Mucosa of descending colon (tissue), 3 donors: ENCODE measurements around the gene THSD7B. TPM values are rescaled to one million over a fixed set of nuclear protein-coding genes. Genes with fewer than 3 reads are reported as not detected.

ENCODE experiments used
- ATAC-seq: fragments of 200-7000 bp; cut with Tn5 transposase; one replicate; pipeline ENCODE4 v1.9.1; 2020; ENCODE audit warnings: mild to moderate bottlenecking, moderate library complexity
- DNase-seq, 3 donors: peaks; one replicate each; pipeline ENCODE4 v3.0.0-alpha.2; 2020
- H3K36me3 ChIP-seq: fragments of 200-600 bp; one replicate; pipeline ENCODE4 v1.8.0; 2021; ENCODE audit warnings: low read depth, mild to moderate bottlenecking
- H3K4me1 ChIP-seq: fragments of 200-600 bp; one replicate; pipeline ENCODE4 v1.8.0; 2021; ENCODE audit warnings: low read depth, mild to moderate bottlenecking
- H3K4me3 ChIP-seq: fragments of 200-600 bp; one replicate; pipeline ENCODE4 v1.8.0; 2021; ENCODE audit warnings: mild to moderate bottlenecking
- H3K9me3 ChIP-seq: fragments of 200-600 bp; one replicate; pipeline ENCODE4 v1.8.0; 2021; ENCODE audit warnings: mild to moderate bottlenecking
- CTCF ChIP-seq: fragments of 200-600 bp; IDR thresholded peaks from one replicate; pipeline ENCODE4 v1.8.0; 2022; ENCODE audit warnings: antibody characterized with exemption, mild to moderate bottlenecking
- intact Hi-C, 2 donors: fragments of 100-400 bp; cut with DNase I in 1 of 2; cut with micrococcal nuclease in 1 of 2; formaldehyde crosslinking; loops; one replicate each; pipeline versions ENCODE4 v1.11.0 to v1.11.1; 2022; cut with DNase I, micrococcal nuclease
- total RNA-seq, 3 donors: library from RNA; stranded (reverse); fragmentation: NEBNext Ultra II Directional in 2 of 3; extraction: Animal tissue kit (Norgen Biotek cat#: 25700) in 2 of 3; gene quantifications; one replicate each; pipeline versions ENCODE4 v1.2.1 to v1.2.4, GENCODE V29; 2021 to 2023
- donor health status: DM: no; HTN: no; CAD: no; lungs with moderate emphysema.
- donor health status: DM: no; HTN: no; CAD: no.
- donor health status: DM: no; HTN: yes; CAD: no.

THSD7B gene
- total RNA-seq, 3 donors from 2014 or later = 0.85 TPM; not detected in 2

- no peak for ATAC-seq
- intact Hi-C loops = no loop called here
- Histone ChIP-seq H3K4me3 (no peak overlapping the region), H3K9me3 (no peaks in the 10 kb centered on the region), H3K36me3 (no peaks in the 10 kb centered on the region), H3K4me1 (no peaks in the 10 kb centered on the region)
- TF ChIP-seq CTCF = no peak
- DNase-seq = no peak
These were observed 679.6 kb downstream of the THSD7B start for GRCh38 chr2:137444970-137445369.

GRCh38 chr2:137449454-137449853 is 684.1 kb downstream of the THSD7B start:
- no peaks in the 10 kb centered on the region for H3K4me1 ChIP-seq
- ATAC-seq = no peak
- TF ChIP-seq CTCF = no peak
- no peaks in the 10 kb centered on the region for H3K36me3 ChIP-seq
- no peak overlapping the region for H3K4me3 ChIP-seq
- H3K9me3 ChIP-seq = no peaks in the 10 kb centered on the region
- intact Hi-C loops = no loop called here
- DNase-seq = no peak

- no peak for DNase-seq
- ATAC-seq = no peak
- Histone ChIP-seq H3K4me3 (no peak overlapping the region), H3K9me3 (no peaks in the 10 kb centered on the region), H3K36me3 (no peaks in the 10 kb centered on the region), H3K4me1 (no peaks in the 10 kb centered on the region)
- intact Hi-C loops = no loop called here
- no peak for TF ChIP-seq CTCF
These were observed 689.5 kb downstream of the THSD7B start for GRCh38 chr2:137454886-137455285.

- Histone ChIP-seq H3K4me1 (no peaks in the 10 kb centered on the region), H3K36me3 (no peaks in the 10 kb centered on the region), H3K9me3 (no peaks in the 10 kb centered on the region), H3K4me3 (no peak overlapping the region)
- peak; percentile 45 for TF ChIP-seq CTCF
- intact Hi-C loops = loop anchor here in 1 of 2 donors (10.0 kb wide), 1 partner anchor 367 kb away; no protein-coding TSS in a partner anchor
- DNase-seq (peak in 1 of 3 donors; percentile 75), ATAC-seq (peak; percentile 79)
These were observed 702.0 kb downstream of the THSD7B start for GRCh38 chr2:137467246-137467862.

GRCh38 chr2:137493261-137493660 is 727.9 kb downstream of the THSD7B start:
- Histone ChIP-seq H3K36me3 (no peaks in the 10 kb centered on the region), H3K4me3 (no peak overlapping the region), H3K4me1 (no peaks in the 10 kb centered on the region), H3K9me3 (no peaks in the 10 kb centered on the region)
- no peak for TF ChIP-seq CTCF
- ATAC-seq = peak; percentile 89
- intact Hi-C loops = no loop called here
- DNase-seq = peak in 1 of 3 donors; percentile 54

- no peak overlapping the region for H3K4me3 ChIP-seq
- DNase-seq = no peak
- H3K36me3 ChIP-seq = no peaks in the 10 kb centered on the region
- TF ChIP-seq CTCF = no peak
- H3K4me1 ChIP-seq = no peaks in the 10 kb centered on the region
- intact Hi-C loops = no loop called here
- no peak for ATAC-seq
- no peaks in the 10 kb centered on the region for H3K9me3 ChIP-seq
These were observed 735.3 kb downstream of the THSD7B start for GRCh38 chr2:137500599-137500998.
